Breast epithelium (tissue), 4 donors: ENCODE measurements around the gene SLC2A10. TPM values are rescaled to one million over a fixed set of nuclear protein-coding genes. Genes with fewer than 3 reads are reported as not detected.

Source experiments
- DNase-seq, 2 donors: peaks; one replicate each; pipeline ENCODE4 v3.0.0-alpha.2; 2019; ENCODE audit warnings: low spot score in 2 of 2
- H3K27ac ChIP-seq, 2 donors: fragments of 200-600 bp; sonication (generic) in 1 of 2; one replicate each; pipeline ENCODE4 v1.5.1; 2016 to 2019; ENCODE audit warnings: mild to moderate bottlenecking in 1 of 2
- H3K27me3 ChIP-seq, 2 donors: fragments of 200-600 bp; sonication (generic) in 1 of 2; one replicate each; pipeline versions ENCODE4 v1.5.1 to v1.6.0; 2017 to 2019; ENCODE audit warnings: control low read depth in 1 of 2, mild to moderate bottlenecking in 1 of 2
- H3K36me3 ChIP-seq: fragments of 200-600 bp; one replicate; pipeline ENCODE4 v1.5.1; 2019
- H3K4me1 ChIP-seq, 2 donors: fragments of 200-600 bp; sonication (generic); one replicate each; pipeline ENCODE4 v1.5.1; 2016 to 2019; ENCODE audit warnings: control low read depth in 1 of 2
- H3K4me3 ChIP-seq, 3 donors: fragments of 200-600 bp; sonication (generic); 1 replicate in 2 of 3; 2 replicates in 1 of 3; pipeline ENCODE4 v1.5.1; 2016 to 2019; ENCODE audit warnings: mild to moderate bottlenecking in 3 of 3, moderate library complexity in 2 of 3
- H3K9me3 ChIP-seq, 2 donors: fragments of 200-600 bp; sonication (generic) in 1 of 2; one replicate each; pipeline ENCODE4 v1.5.1; 2016 to 2019; ENCODE audit warnings: control low read depth in 1 of 2
- CTCF ChIP-seq, 3 donors: fragments of 450-650 bp; IDR thresholded peaks; one replicate each; pipeline ENCODE4 v1.5.1; 2016 to 2017; ENCODE audit warnings: antibody characterized with exemption in 3 of 3, mild to moderate bottlenecking in 3 of 3, moderate library complexity in 3 of 3
- POLR2A ChIP-seq: fragments of 450-650 bp; IDR thresholded peaks from one replicate; pipeline ENCODE4 v1.6.1; 2016; ENCODE audit warnings: antibody characterized with exemption, mild to moderate bottlenecking, moderate library complexity
- POLR2AphosphoS5 ChIP-seq, 3 donors: sonication (generic); formaldehyde crosslinking; IDR thresholded peaks; one replicate each; pipeline ENCODE4 v1.6.1; 2017; ENCODE audit warnings: antibody characterized with exemption in 3 of 3
- intact Hi-C: fragments of 100-400 bp; cut with DNase I; formaldehyde crosslinking; loops from one replicate; pipeline ENCODE4 v1.15.1; 2023; ENCODE audit warnings: low total_unique reads
- total RNA-seq, 3 donors: library from RNA; depleted of rRNA; stranded (reverse); fragments of >200 nt; gene quantifications; one replicate each; pipeline ENCODE4 v1.1.0, GENCODE V29; 2016

Gene SLC2A10
- total RNA-seq, 3 donors from 2014 or later: 19.8 to 42.9 (median 26.9) TPM

- no peaks in the 10 kb centered on the region for H3K9me3 ChIP-seq
- no peak overlapping the region for H3K27ac ChIP-seq
- no peak for TF ChIP-seq CTCF (IDR thresholded peaks at IDR 0.05)
- no peak for TF ChIP-seq POLR2A
- no peak for TF ChIP-seq POLR2AphosphoS5 (IDR thresholded peaks at IDR 0.05)
- no peak for DNase-seq
- no peak overlapping the region for H3K4me3 ChIP-seq
- no peaks in the 10 kb centered on the region for H3K36me3 ChIP-seq
- H3K27me3 ChIP-seq: no peaks in the 10 kb centered on the region
- intact Hi-C loops: no loop called here
- H3K4me1 ChIP-seq: no peaks in the 10 kb centered on the region
Observed at GRCh38 chr20:46770330-46771194, 61.1 kb downstream of the SLC2A10 start.

- H3K9me3 ChIP-seq: no peaks in the 10 kb centered on the region
- no peak for DNase-seq
- no peaks in the 10 kb centered on the region for H3K4me1 ChIP-seq
- no peaks in the 10 kb centered on the region for H3K27me3 ChIP-seq
- no peak overlapping the region for H3K4me3 ChIP-seq
- intact Hi-C loops: no loop called here
- TF ChIP-seq CTCF (IDR thresholded peaks at IDR 0.05): no peak
- no peak for TF ChIP-seq POLR2A
- TF ChIP-seq POLR2AphosphoS5 (IDR thresholded peaks at IDR 0.05): no peak
- no peak overlapping the region for H3K27ac ChIP-seq
- H3K36me3 ChIP-seq: no peaks in the 10 kb centered on the region
Observed at GRCh38 chr20:46771195-46771588, 61.7 kb downstream of the SLC2A10 start.

- Histone ChIP-seq H3K27me3 (no peaks in the 10 kb centered on the region), H3K4me3 (no peak overlapping the region), H3K27ac (no peak overlapping the region), H3K36me3 (no peaks in the 10 kb centered on the region), H3K4me1 (no peaks in the 10 kb centered on the region), H3K9me3 (no peaks in the 10 kb centered on the region)
- intact Hi-C loops: no loop called here
- TF ChIP-seq POLR2AphosphoS5 (IDR thresholded peaks at IDR 0.05) (no peak), POLR2A (no peak), CTCF (IDR thresholded peaks at IDR 0.05) (no peak)
- no peak for DNase-seq
Observed at GRCh38 chr20:46772901-46773300, 63.5 kb downstream of the SLC2A10 start.

DNA sequence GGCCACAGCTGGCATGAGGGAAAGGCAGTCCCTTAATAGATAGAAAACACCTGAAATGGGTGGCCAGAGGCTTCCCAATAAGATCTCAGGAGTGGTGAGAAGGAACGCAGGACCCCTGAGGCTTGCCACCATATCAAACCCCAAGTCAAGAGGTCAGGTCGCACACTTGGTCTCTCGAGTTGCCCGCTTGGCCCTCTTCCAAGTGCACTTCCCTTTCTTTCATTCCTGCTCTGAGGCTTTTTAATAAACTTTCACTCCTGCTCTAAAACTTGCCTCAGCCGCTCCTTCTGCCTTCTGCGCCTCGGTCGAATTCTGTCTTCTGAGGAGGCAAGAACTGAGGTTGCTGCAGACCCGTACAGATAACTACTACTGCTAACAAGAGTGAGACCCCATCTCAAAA, 64.2 kb downstream of the SLC2A10 start:
- intact Hi-C loops: no loop called here
- H3K4me1 ChIP-seq: no peaks in the 10 kb centered on the region
- H3K27ac ChIP-seq: no peak overlapping the region
- TF ChIP-seq CTCF (IDR thresholded peaks at IDR 0.05) (no peak), POLR2A (no peak), POLR2AphosphoS5 (IDR thresholded peaks at IDR 0.05) (no peak)
- H3K4me3 ChIP-seq: no peak overlapping the region
- no peaks in the 10 kb centered on the region for H3K36me3 ChIP-seq
- DNase-seq: no peak
- no peaks in the 10 kb centered on the region for H3K9me3 ChIP-seq
- H3K27me3 ChIP-seq: no peaks in the 10 kb centered on the region

- Histone ChIP-seq H3K4me3 (no peak overlapping the region), H3K27me3 (no peaks in the 10 kb centered on the region), H3K4me1 (no peaks in the 10 kb centered on the region), H3K36me3 (no peaks in the 10 kb centered on the region), H3K9me3 (no peaks in the 10 kb centered on the region), H3K27ac (no peak overlapping the region)
- TF ChIP-seq POLR2AphosphoS5 (IDR thresholded peaks at IDR 0.05) (no peak), CTCF (IDR thresholded peaks at IDR 0.05) (no peak), POLR2A (no peak)
- no peak for DNase-seq
- intact Hi-C loops: no loop called here
Observed at GRCh38 chr20:46774236-46774635, 64.8 kb downstream of the SLC2A10 start.
